H1 (cell line): ENCODE results near the gene NHERF2.

ENCODE experiments used
- CHD2 ChIP-seq: IDR thresholded peaks from 2 replicates; pipeline ENCODE4 v1.6.1; 2012; ENCODE audit warnings: low read length, improper control_type of control experiment
- EZH2 ChIP-seq: fragments of 200-600 bp; sonication (generic); IDR thresholded peaks from 2 replicates; pipeline ENCODE4 v1.7.1; 2012; ENCODE audit warnings: low read depth, mild to moderate bottlenecking, moderate library complexity, low read length, inconsistent platforms; ENCODE audit not compliant: severe bottlenecking
- GABPA ChIP-seq: IDR thresholded peaks from 2 replicates; pipeline ENCODE4 v1.6.1; 2011; ENCODE audit warnings: mild to moderate bottlenecking, low read length, moderate library complexity, borderline replicate concordance; ENCODE audit not compliant: insufficient read depth
- JUN ChIP-seq: IDR thresholded peaks from 2 replicates; pipeline ENCODE4 v1.6.1; 2011; ENCODE audit warnings: low read depth, mild to moderate bottlenecking, improper control_type of control experiment, low read length
- MAFK ChIP-seq: IDR thresholded peaks from 2 replicates; pipeline ENCODE4 v1.6.1; 2012; ENCODE audit warnings: low read depth, mild to moderate bottlenecking, improper control_type of control experiment, low read length
- POLR2A ChIP-seq, 2 experiments: IDR thresholded peaks; 1 replicate in 1 of 2; 2 replicates in 1 of 2; pipeline ENCODE4 v1.6.1; 2011; ENCODE audit warnings: low read depth in 2 of 2, low read length in 2 of 2, mild to moderate bottlenecking in 2 of 2; ENCODE audit errors: control extremely low read depth in 1 of 2
- POLR2AphosphoS5 ChIP-seq: IDR thresholded peaks from 2 replicates; pipeline ENCODE4 v1.6.1; 2011; ENCODE audit warnings: low read depth, low read length
- SIN3A ChIP-seq, 2 experiments: IDR thresholded peaks in 1 of 2; conservative IDR thresholded peaks in 1 of 2; 2 replicates each; pipeline ENCODE4 v1.6.1; 2011 to 2012; ENCODE audit warnings: low read length in 2 of 2, improper control_type of control experiment in 1 of 2, low read depth in 1 of 2, mild to moderate bottlenecking in 1 of 2
- TAF1 ChIP-seq: IDR thresholded peaks from 2 replicates; pipeline ENCODE4 v1.6.1; 2011; ENCODE audit warnings: mild to moderate bottlenecking, low read depth, low read length
- TF ChIP-seq, protein P1 (sequence below), 3 experiments: IDR thresholded peaks; 1 replicate in 2 of 3; 2 replicates in 1 of 3; pipeline versions ENCODE4 v1.5.1 to v1.6.1; 2011; ENCODE audit warnings: low read length in 3 of 3, mild to moderate bottlenecking in 3 of 3, inconsistent platforms in 2 of 3, low read depth in 1 of 3, moderate library complexity in 1 of 3; ENCODE audit not compliant: insufficient read depth in 1 of 3; ENCODE audit errors: control extremely low read depth in 1 of 3
- TF ChIP-seq, protein P2 (sequence below): IDR thresholded peaks from 2 replicates; pipeline ENCODE4 v1.6.1; 2011; ENCODE audit warnings: low read length, improper control_type of control experiment
- TF ChIP-seq, protein P3 (sequence below): fragments of 300-600 bp; sonication (generic); IDR thresholded peaks from 2 replicates; pipeline ENCODE4 v1.7.1; 2012; ENCODE audit warnings: low read length, moderate library complexity, mild to moderate bottlenecking, inconsistent platforms; ENCODE audit not compliant: insufficient replicate concordance

DNA sequence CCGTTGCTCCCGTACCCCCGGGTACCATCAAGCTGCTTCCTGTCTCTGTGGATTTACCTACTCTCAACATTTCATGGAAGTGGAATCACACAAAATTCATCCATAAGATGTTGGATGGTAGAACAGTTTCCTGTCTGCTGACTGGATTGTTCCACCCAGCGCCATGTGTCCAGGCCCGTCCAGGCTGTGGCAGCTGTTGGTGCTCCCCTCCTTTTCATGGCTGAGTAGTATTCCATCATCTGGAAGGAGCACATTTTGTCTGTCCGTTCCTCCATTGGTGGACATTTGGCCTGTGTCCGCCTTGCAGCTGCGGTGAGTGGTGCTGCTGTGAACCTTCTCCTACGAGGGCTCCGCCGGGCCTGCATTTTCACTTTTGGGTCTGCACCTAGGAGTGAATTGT lies 39.4 kb downstream of the NHERF2 start:
- TF ChIP-seq POLR2AphosphoS5 (no peak), MAFK (no peak), POLR2A (IDR thresholded peaks at IDR 0.05; ENCODE audit: control extremely low read depth in 1 of 2, low read depth in 2 of 2, low read length in 2 of 2) (no peak), TAF1 (no peak), EZH2 (no peak), CHD2 (no peak), SIN3A (conservative IDR thresholded peaks at IDR 0.05 in 1 of 2, IDR thresholded peaks at IDR 0.05 in 1 of 2; ENCODE audit: low read depth in 1 of 2, low read length in 2 of 2) (no peak), GABPA (no peak), JUN (no peak)
- TF ChIP-seq, protein P1, sequence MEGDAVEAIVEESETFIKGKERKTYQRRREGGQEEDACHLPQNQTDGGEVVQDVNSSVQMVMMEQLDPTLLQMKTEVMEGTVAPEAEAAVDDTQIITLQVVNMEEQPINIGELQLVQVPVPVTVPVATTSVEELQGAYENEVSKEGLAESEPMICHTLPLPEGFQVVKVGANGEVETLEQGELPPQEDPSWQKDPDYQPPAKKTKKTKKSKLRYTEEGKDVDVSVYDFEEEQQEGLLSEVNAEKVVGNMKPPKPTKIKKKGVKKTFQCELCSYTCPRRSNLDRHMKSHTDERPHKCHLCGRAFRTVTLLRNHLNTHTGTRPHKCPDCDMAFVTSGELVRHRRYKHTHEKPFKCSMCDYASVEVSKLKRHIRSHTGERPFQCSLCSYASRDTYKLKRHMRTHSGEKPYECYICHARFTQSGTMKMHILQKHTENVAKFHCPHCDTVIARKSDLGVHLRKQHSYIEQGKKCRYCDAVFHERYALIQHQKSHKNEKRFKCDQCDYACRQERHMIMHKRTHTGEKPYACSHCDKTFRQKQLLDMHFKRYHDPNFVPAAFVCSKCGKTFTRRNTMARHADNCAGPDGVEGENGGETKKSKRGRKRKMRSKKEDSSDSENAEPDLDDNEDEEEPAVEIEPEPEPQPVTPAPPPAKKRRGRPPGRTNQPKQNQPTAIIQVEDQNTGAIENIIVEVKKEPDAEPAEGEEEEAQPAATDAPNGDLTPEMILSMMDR (IDR thresholded peaks at IDR 0.05; ENCODE audit: control extremely low read depth in 1 of 3, insufficient read depth in 1 of 3, low read depth in 1 of 3, low read length in 3 of 3): no peak
- TF ChIP-seq, protein P2, sequence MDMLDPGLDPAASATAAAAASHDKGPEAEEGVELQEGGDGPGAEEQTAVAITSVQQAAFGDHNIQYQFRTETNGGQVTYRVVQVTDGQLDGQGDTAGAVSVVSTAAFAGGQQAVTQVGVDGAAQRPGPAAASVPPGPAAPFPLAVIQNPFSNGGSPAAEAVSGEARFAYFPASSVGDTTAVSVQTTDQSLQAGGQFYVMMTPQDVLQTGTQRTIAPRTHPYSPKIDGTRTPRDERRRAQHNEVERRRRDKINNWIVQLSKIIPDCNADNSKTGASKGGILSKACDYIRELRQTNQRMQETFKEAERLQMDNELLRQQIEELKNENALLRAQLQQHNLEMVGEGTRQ: no peak
- TF ChIP-seq, protein P3, sequence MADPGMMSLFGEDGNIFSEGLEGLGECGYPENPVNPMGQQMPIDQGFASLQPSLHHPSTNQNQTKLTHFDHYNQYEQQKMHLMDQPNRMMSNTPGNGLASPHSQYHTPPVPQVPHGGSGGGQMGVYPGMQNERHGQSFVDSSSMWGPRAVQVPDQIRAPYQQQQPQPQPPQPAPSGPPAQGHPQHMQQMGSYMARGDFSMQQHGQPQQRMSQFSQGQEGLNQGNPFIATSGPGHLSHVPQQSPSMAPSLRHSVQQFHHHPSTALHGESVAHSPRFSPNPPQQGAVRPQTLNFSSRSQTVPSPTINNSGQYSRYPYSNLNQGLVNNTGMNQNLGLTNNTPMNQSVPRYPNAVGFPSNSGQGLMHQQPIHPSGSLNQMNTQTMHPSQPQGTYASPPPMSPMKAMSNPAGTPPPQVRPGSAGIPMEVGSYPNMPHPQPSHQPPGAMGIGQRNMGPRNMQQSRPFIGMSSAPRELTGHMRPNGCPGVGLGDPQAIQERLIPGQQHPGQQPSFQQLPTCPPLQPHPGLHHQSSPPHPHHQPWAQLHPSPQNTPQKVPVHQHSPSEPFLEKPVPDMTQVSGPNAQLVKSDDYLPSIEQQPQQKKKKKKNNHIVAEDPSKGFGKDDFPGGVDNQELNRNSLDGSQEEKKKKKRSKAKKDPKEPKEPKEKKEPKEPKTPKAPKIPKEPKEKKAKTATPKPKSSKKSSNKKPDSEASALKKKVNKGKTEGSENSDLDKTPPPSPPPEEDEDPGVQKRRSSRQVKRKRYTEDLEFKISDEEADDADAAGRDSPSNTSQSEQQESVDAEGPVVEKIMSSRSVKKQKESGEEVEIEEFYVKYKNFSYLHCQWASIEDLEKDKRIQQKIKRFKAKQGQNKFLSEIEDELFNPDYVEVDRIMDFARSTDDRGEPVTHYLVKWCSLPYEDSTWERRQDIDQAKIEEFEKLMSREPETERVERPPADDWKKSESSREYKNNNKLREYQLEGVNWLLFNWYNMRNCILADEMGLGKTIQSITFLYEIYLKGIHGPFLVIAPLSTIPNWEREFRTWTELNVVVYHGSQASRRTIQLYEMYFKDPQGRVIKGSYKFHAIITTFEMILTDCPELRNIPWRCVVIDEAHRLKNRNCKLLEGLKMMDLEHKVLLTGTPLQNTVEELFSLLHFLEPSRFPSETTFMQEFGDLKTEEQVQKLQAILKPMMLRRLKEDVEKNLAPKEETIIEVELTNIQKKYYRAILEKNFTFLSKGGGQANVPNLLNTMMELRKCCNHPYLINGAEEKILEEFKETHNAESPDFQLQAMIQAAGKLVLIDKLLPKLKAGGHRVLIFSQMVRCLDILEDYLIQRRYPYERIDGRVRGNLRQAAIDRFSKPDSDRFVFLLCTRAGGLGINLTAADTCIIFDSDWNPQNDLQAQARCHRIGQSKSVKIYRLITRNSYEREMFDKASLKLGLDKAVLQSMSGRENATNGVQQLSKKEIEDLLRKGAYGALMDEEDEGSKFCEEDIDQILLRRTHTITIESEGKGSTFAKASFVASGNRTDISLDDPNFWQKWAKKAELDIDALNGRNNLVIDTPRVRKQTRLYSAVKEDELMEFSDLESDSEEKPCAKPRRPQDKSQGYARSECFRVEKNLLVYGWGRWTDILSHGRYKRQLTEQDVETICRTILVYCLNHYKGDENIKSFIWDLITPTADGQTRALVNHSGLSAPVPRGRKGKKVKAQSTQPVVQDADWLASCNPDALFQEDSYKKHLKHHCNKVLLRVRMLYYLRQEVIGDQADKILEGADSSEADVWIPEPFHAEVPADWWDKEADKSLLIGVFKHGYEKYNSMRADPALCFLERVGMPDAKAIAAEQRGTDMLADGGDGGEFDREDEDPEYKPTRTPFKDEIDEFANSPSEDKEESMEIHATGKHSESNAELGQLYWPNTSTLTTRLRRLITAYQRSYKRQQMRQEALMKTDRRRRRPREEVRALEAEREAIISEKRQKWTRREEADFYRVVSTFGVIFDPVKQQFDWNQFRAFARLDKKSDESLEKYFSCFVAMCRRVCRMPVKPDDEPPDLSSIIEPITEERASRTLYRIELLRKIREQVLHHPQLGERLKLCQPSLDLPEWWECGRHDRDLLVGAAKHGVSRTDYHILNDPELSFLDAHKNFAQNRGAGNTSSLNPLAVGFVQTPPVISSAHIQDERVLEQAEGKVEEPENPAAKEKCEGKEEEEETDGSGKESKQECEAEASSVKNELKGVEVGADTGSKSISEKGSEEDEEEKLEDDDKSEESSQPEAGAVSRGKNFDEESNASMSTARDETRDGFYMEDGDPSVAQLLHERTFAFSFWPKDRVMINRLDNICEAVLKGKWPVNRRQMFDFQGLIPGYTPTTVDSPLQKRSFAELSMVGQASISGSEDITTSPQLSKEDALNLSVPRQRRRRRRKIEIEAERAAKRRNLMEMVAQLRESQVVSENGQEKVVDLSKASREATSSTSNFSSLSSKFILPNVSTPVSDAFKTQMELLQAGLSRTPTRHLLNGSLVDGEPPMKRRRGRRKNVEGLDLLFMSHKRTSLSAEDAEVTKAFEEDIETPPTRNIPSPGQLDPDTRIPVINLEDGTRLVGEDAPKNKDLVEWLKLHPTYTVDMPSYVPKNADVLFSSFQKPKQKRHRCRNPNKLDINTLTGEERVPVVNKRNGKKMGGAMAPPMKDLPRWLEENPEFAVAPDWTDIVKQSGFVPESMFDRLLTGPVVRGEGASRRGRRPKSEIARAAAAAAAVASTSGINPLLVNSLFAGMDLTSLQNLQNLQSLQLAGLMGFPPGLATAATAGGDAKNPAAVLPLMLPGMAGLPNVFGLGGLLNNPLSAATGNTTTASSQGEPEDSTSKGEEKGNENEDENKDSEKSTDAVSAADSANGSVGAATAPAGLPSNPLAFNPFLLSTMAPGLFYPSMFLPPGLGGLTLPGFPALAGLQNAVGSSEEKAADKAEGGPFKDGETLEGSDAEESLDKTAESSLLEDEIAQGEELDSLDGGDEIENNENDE: no peak
